NCI-H2081 (cell line): ENCODE data around the gene PLOD2.

Source experiments
- DNase-seq, 2 experiments: peaks; one replicate each; lab custom pipeline; 2025; lab: John Stamatoyannopoulos, UW

The PLOD2 gene

DNA sequence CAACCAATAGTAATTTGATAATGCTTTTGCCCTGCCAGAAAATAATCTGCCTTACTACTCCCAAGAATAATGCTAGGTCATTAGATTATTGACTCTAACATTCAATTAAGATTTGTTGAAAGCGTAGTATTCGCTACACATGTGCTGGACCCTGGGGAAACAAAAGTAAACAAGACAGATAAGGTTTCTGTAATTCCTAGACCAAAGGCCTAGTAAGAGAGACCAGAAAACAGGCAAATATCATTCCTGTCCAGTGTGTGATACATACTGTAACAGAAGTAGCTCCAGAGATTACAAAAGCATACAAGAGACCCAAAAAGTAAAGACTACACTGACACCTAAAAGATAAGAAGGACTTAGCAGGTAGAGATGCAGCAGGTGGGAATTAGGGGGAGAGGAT is 60.8 kb downstream of the PLOD2 start:
- no peak for DNase-seq

DNA sequence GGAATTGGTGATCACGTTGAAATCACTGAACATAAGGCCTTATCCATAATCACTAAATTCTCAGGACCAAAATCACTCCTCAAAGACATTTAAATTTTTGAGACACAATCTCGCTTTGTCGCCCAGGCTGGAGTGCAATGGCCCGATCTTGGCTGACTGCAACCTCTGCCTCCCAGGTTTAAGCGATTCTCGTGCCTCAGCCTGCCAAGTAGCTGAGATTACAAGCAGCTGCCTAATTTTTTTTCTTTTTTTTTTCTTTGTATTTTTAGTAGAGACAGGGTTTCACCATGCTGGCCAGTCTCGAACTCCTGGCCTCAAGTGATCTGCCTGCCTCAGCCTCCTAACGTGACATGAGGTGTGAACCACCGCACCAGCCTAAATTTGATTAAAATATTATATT is 61.7 kb downstream of the PLOD2 start:
- no peak for DNase-seq

DNA sequence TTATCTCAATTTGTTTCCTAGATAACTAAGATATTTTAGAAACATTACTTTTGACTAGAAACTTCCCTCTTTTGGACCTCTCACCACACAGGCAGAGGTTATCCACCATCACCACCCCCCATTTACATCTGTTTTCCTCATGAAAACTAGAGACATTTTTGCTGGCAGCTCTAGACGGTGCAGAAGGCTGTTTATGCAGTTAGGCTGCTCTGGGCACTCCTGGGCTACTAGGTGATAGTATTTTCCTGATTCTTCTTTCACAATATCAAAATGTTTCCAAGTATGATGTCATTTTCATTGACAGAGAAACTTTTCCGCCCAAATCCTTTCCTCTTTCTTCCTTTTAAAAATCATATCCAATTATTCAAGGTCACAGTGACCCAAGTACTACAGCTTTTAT is 67.1 kb downstream of the PLOD2 start:
- DNase-seq: no peak

DNA sequence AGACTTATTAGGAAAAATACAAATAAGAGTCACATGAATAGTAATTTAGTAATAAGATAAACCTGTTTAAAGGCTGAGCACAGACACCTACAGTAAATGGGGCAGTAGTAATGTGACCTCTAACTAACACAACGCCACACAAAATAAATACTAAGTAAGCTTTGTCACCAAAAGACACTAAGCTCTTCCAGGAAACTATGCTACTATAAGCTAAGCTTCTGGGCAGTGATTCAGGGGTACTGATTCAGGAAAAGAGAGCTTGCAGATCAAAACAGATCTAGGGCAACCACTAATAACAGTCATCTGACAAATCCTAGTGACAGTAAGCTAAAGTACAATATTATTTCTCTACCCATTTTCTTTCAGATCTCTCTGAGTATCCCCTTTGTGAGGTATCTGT is 68.8 kb downstream of the PLOD2 start:
- DNase-seq: no peak

DNA sequence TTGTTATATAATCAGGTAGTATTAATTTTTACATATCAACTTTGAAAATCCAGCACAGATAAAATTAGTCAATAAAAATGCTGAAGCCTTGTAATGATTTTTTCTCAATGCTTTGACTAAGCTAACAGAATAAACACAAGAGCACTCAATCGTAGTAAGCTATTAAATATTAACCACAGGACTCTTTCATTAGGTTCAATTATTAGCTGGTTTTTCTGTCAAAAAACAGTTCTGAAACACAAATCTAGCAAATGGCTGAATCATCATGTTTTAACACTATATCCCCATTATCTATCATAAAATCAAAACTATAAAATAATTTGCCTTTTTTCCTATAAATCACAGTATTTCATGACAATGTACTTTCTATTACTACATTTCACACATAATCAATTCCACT is 69.6 kb downstream of the PLOD2 start:
- no peak for DNase-seq

DNA sequence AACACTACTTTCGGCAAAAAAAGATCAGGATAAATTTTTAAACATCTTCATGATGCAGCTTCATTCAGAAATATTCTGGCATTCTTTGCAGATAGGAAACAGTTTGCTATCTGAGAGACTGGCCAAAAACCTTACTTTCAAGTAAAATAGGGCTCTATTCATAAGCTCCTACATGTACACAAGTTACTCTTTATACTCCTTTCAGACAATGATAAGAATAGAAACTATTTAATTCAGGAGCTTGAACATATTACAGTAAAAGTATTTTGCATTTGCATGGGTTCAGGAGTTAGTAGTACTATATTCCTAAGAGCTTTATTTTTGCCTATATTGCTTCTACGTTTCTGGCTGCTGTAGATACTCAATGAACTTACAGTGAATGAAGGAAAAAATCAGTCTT is 70.5 kb downstream of the PLOD2 start:
- DNase-seq: no peak

DNA sequence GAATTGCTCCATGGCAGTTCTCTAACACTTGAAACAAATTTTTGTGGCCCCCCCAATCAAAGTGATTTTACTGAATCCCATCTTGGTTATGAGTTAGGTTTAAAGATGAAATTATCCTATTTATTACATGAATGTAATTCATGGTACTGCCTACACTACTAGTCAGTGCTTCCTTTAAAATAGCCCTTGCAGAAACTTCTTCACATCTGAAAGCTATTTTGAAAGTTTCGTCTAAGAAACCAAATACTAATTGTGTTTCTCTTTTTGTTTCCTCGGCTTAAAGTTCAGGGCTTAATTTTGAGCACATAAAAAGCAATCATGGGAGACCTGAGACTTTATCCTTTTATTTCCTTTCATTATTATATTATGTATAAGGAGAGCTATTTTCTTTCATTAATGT is 72.1 kb downstream of the PLOD2 start:
- DNase-seq: no peak

DNA sequence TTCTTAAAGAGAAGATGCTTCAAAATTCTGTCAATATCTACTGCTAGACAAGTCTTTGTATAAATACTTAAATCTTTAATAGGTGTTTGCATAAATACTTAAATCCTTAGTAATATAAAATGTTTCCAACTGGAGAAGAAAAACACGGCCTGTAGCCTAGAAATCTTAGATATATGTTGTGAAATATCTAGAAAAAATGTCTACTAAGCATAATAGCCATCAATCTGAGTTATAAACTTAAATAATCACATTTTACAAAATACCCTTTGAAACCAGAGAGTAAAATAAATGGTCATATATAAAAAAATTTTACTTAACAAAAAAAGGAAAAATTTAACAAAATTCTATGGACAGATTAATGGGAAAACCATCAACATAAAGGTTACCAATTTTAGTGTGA is 73.9 kb downstream of the PLOD2 start:
- DNase-seq: no peak

DNA sequence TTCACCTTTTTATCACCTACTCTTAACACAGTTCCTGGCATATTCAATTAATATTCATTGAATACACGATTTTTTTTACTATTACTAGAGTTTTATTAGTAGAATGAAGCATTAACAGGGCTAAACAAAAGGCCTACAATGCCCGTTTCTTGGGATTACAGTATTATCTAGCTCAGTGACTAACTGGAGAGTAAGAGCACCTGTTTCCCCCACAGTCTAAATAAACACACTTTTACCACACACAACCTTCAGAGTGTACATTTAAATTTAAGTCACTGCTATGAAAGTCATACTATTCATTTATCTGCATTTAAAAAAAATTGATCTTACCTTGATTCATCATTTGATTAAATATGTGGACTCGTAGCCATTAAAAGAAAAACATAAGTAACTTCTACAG is 74.8 kb downstream of the PLOD2 start:
- DNase-seq: no peak

DNA sequence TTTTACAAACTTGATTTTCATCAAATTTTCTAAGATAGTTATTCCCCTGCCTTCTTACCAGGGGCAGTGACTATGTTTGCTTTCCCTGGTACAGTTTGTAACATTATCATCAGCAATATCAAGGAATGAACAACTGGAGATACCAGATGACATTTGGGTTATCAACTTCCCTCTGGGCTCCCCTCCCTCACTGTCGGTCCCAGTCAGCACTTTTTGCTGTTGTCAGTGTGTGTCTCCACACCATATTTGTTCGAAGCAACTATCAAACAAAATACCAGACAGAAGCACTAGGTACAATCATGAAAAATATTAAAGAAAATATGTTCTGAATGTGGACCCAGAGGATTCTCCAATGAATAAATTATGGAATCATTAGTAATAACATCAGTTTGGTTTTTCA is 75.3 kb downstream of the PLOD2 start:
- DNase-seq: no peak

DNA sequence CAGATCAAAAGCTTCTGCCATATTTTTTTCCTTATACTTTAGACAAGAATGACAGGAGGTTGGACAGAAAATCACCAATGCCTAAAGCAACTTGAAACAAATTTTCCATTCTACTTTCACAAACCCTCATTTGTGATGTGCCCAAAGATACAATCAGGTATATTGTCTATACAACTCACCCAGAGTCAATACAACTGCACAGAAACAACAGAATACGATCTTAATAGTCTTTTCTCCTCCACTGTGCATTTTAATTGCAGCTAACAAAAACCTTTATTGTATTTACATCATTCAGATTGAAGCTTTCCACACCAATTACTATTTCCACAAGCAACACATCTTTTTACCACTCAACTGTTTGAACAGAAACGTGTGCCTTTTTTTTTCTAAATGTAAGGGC is 80.4 kb downstream of the PLOD2 start:
- DNase-seq: no peak

DNA sequence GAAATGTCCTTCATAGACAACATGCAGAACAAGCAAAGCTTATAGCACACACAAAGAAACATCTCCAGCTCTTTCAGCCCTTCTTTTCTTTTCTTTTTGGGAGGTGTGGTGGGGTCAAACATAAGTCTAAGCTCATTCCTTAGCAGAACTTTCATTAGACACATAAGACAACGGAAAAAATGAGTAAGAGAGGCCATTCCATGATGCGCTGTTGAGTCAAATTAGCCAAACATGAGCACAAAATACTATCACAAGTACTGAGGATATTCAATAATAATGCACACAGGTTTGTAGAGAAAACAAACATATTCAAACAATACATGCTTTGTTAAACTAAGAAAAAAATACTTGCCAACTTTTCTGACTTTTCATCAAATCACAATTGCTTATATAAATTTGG is 83.0 kb downstream of the PLOD2 start:
- DNase-seq: no peak

DNA sequence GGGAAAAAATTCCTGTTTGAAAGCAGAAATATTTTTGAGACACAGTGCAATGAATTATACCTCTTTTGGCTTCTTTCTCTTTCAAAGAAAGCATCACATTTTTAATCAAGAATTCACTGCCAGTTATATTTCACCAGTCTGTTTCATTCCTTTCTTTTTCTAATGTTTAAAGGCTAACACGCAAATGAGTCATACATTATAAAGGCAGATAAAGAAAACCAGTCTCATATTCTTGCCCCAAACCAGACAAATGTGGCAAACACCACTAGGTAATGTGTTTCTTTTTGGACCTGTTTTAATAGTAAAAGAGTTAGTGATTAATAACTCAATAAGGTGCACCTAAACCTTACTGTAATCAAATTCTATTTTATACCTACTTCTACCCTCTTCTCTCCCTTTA is 83.8 kb downstream of the PLOD2 start:
- no peak for DNase-seq

DNA sequence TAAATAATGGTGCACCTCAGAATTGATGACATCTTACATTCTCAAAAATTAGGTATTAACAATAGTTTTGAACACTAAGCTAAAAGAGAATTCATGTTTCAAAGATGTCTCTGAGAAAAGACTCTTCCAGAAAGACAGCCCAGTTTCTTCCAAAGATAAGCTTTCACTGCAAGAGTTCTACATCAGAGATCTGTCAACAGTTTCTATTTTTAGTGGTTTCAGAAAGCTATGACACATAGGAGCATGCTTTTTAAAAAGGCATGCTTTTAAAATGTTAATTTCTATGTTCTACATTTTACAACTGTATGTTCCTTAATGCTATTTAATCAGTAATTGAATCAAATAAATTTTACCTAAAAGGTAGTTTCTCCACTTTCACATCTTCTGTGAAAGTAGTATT is 88.2 kb downstream of the PLOD2 start:
- no peak for DNase-seq

DNA sequence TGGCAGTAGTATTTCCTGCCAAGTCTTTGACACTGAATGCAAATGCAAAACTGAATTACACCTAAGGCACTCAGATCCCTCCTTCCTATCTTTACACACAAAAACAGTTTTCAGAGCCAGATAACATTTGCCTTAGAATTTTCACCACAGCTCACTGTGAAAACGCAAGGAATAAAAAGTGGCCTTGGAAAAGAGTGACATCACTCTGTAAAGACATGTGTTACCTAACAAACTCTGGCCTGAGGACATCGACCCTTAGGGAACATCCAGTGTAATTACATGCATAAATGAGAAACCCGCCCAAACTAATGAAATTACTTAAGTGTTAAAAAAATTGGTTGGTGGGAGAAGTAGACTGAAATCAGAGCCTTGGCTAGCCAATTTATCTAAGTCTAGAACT is 88.9 kb downstream of the PLOD2 start:
- no peak for DNase-seq

DNA sequence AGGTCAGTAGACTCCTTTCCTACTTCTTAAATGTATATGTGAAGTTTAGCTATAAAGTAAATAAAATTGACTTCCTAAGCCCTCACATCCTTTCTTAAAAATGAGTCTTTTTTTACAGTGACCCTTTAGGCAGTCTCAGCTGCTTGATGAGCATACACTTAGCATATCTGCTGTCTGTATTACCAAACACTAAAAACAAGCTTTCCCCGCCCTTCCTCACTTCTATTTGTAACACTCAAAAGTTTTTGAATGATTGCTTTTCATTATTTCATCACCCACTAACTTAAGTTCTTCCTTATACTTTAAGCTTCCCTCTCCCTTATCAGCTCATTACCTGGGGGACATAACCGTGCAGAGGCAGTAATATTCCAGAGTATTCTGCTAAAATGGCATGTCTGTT is 89.4 kb downstream of the PLOD2 start:
- no peak for DNase-seq

DNA sequence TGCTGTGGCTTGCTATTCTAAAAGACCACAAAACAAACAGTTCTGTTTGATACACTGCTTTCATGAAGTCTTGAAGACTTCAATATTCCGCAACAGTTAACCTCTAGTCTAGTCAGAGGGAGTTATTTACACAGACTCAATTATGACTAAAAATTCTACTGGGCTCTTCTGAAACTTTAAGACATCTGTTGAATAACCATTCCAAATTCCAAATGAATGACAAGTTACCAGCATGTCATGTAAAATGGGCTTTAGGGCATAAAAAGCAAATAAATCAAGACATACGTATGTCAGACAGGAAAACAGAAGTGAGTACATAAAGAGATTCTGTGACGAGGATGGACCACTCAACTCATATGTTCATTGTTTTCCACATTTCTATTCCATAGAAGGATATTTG is 93.9 kb downstream of the PLOD2 start:
- DNase-seq: no peak

DNA sequence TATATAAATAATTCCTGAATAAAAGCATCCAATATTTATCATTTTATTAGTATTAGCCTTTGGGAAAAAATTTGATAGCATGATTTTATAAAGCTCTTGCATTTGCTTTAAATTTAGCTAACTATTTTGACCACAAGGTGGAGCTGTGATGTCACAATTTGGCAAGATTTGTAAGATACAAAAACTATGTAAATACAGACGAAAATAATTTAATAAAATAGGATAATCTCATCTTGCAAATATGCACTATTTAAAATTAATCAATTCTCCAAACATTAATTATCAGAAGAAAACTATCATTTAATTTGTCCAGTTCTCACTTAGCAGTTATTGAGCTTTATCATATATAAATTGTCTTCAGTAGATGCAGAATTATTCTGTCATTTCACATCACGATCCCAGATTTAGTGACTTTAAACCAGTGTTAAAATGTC is 95.4 kb downstream of the PLOD2 start:
- peak; percentile 68 to 72 for DNase-seq

DNA sequence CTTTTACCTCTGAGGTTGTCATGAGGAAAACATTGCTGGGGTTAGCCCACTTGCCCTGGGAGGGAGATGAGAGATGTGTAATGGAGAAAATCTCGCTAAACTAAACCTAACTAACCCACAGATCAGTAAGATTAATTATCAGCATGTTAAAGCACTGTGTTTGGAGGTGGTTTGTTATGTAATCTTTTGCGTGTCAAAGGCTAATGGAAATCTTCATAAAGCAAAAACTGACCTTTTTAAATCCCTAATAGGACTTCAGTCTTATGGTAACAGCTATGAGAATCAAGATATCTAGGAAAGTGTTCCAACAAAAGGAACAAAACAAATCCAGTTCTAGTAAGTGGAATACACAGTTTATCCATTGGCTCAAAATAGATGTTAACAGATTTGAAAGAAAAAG is 102.7 kb downstream of the PLOD2 start:
- no peak for DNase-seq

DNA sequence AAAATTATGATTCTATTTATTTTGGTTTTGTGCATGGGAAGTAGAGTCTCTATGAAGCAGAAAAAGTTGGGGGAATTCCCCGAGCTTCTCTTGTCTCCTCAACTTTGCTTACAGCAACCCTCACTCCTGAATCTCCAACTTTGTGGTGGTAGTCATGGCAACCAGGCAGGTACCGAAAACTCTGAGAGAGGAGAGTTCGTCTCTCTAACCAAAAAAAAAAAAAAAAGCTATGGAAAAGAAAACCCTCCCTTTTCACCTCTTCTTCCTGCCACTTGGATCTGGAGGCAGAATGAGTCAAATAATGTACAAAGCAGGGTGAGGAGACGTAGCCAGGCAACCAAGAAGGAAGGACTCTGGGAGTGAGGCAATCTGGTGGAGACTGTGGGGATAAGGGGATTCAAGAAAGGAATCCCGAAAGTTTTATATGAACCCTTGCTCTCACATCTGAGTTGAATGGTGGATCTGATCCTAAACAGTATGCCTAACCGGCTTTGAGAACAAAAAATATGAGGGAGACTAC is 108.1 kb downstream of the PLOD2 start:
- no peak for DNase-seq

DNA sequence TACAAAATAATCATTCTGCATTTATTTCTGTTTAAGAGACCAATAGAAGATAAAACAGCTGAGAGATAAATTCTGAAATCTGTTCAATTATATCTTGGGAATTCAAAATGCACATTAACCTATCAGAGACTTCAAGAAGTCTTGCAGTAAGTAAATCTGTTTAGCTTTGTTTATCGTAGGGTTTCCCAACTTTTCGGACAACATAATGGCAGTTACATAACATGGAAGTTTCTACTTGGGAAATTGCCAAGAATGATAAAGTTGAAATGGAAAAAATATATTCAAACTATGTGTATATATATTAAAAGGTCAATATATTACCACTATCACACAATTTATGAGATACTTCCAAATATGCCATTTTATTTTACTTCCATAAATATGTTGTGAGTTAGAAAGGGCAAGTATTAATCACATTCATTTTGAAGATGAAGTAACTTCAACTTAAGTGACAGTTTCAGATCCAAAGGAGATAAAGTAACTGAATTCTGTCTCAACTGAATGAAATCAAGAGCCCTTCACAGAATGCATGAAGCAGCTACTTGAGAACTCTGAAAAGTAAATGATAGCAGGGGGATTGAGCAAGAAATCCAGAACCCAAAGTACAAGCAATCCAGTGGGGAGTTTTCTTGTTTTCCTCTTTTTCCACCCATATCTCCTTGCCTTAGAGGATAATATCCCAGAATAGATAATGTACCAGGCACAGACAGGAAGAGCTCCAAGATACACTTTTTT is 108.8 kb downstream of the PLOD2 start:
- DNase-seq: no peak

DNA sequence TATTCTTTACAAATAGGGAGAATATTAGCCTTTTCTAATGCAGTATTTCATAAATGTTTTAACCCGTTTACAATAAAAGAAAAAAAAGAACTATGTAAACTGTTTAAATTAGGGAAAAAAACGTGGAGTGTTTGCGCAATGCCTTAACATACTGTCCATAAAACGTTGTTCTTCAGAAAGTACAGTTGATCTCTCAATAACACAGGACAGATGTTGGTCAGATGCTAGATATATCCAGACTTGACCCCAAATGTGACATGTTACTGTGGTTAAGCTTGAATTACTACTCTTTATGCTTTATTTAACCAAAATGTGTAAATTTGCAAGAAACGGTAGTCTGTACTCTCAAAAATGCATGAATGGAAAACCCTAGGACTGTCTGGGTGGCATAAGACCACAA is 110.3 kb downstream of the PLOD2 start:
- DNase-seq: no peak

DNA sequence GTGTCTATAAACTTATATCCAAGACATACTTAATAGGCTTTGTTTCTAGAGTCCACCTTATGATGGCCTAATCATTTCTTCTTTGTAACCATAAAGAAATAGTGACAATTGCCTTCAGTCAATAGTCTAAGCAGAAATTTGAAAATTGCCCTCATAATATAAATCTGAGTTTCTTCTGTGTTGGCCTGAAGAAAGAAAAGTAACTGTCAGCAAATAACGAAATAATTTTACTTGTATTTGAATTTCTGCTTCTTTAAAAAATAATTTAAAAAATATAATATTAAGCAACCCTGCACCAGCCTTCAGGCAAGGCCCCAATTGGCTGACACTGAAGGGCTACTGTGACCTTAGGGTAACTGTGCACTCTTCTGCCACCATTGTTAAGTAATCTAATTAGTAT is 113.5 kb downstream of the PLOD2 start:
- DNase-seq: no peak

DNA sequence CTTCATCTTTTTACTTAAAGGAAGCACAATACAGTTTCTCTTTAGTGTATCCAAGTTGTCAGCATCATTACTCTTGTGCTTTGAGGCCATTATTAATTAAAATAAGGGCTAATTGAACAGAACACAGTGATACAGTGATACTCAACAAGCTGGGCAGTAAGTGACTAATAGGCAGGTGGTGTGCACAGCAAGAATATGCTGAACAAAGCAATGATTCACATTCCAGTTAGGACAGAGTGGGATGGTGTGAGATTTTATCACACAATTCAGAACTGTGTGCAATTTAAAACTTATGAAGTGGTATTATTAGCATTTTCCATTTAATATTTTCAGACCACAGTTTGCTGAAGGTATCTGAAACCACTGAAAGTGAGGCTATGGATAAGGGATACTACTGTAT is 116.9 kb downstream of the PLOD2 start:
- DNase-seq: no peak
